Testis (tissue), 3 donors: Measurements from ENCODE around the gene FANCG. TPM values are rescaled to one million over a fixed set of nuclear protein-coding genes. Genes with fewer than 3 reads are reported as not detected.

Experiments
- DNase-seq: peaks from one replicate; pipeline ENCODE4 v3.0.0-alpha.2; 2019
- H3K27ac ChIP-seq, 2 donors: fragments of 200-600 bp; sonication (generic); one replicate each; pipeline ENCODE4 v1.5.1; 2019
- H3K27me3 ChIP-seq: fragments of 200-600 bp; sonication (generic); one replicate; pipeline ENCODE4 v1.5.1; 2019
- H3K36me3 ChIP-seq: fragments of 200-600 bp; sonication (generic); one replicate; pipeline ENCODE4 v1.5.1; 2017; ENCODE audit warnings: low read depth; ENCODE audit errors: missing control alignments
- H3K4me1 ChIP-seq: fragments of 200-600 bp; sonication (generic); one replicate; pipeline ENCODE4 v1.5.1; 2019
- H3K4me3 ChIP-seq, 2 donors: fragments of 200-600 bp; sonication (generic); one replicate each; pipeline ENCODE4 v1.5.1; 2017 to 2019
- H3K9me3 ChIP-seq: fragments of 200-600 bp; sonication (generic); one replicate; pipeline ENCODE4 v1.5.1; 2017
- CTCF ChIP-seq, 3 experiments: fragments of 450-650 bp in 2 of 3; fragments of 200-600 bp in 1 of 3; sonication (generic) in 1 of 3; IDR thresholded peaks; one replicate each; pipeline ENCODE4 v1.5.1; 2016 to 2019; ENCODE audit warnings: antibody characterized with exemption in 3 of 3, mild to moderate bottlenecking in 2 of 3, moderate library complexity in 1 of 3
- POLR2A ChIP-seq: fragments of 450-650 bp; IDR thresholded peaks from one replicate; pipeline ENCODE4 v1.6.1; 2017; ENCODE audit warnings: antibody characterized with exemption, mild to moderate bottlenecking, moderate library complexity
- WGBS, 2 donors: methylation state at CpG; one replicate each; pipeline ENCODE4 v1.1.5; 2018; 5-methylcytosine and 5-hydroxymethylcytosine counted together
- intact Hi-C: fragments of 100-400 bp; cut with DNase I; formaldehyde crosslinking; loops from one replicate; pipeline ENCODE4 v1.15.1; 2023; ENCODE audit warnings: low total_unique reads
- polyA plus RNA-seq: library from polyadenylated mRNA; stranded (reverse); fragments of 350-450 nt; fragmentation: Illumina TruSeq; extraction: RNeasy Lipid Tissue Mini Kit (QIAGEN cat#74804); gene quantifications from one replicate; pipeline ENCODE4 v1.2.3, GENCODE V29; 2014; ENCODE audit warnings: low read depth, low replicate concordance; ENCODE audit not compliant: insufficient read depth
- total RNA-seq, 2 donors: library from RNA; depleted of rRNA; stranded (reverse); fragments of >200 nt; gene quantifications; one replicate each; pipeline ENCODE4 v1.2.3, GENCODE V29; 2016

The FANCG gene
- total and polyA plus RNA-seq, 3 donors from 2014 or later = 25.5 to 57.2 (median 32.3) TPM

- no peak for DNase-seq
- Histone ChIP-seq H3K27me3 (no peaks in the 10 kb centered on the region), H3K4me1 (peaks cover 21% of the 10 kb centered on the region), H3K27ac (no peak overlapping the region), H3K4me3 (no peak overlapping the region), H3K36me3 (no peaks in the 10 kb centered on the region), H3K9me3 (no peaks in the 10 kb centered on the region)
- TF ChIP-seq CTCF (IDR thresholded peaks at IDR 0.05) = no peak
- TF ChIP-seq POLR2A = no peak
- WGBS, 2 donors = 83 to 92% methylated on average over 7 of the region's 7 CpGs
- intact Hi-C loops = loop anchor here (10.0 kb wide), 1 partner anchor 112 kb away; no protein-coding TSS in a partner anchor
These were observed 26.6 kb upstream of the FANCG start for GRCh38 chr9:35106343-35106730.

GRCh38 chr9:35105571-35106342, 26.0 kb upstream of the FANCG start:
- no peaks in the 10 kb centered on the region for H3K9me3 ChIP-seq
- no peak for DNase-seq
- TF ChIP-seq POLR2A (no peak), CTCF (IDR thresholded peaks at IDR 0.05) (no peak)
- H3K27me3 ChIP-seq = no peaks in the 10 kb centered on the region
- H3K4me1 ChIP-seq = peaks cover 17% of the 10 kb centered on the region
- no peak overlapping the region for H3K27ac ChIP-seq
- H3K36me3 ChIP-seq = no peaks in the 10 kb centered on the region
- WGBS, 2 donors = 87 to 89% methylated on average over 13 of the region's 13 CpGs
- H3K4me3 ChIP-seq = no peak overlapping the region
- intact Hi-C loops = loop anchor here (10.0 kb wide), 1 partner anchor 111 kb away; no protein-coding TSS in a partner anchor

GRCh38 chr9:35105126-35105525, 25.4 kb upstream of the FANCG start:
- Histone ChIP-seq H3K36me3 (no peaks in the 10 kb centered on the region), H3K4me3 (no peak overlapping the region), H3K4me1 (peaks cover 12% of the 10 kb centered on the region), H3K9me3 (no peaks in the 10 kb centered on the region), H3K27me3 (no peaks in the 10 kb centered on the region), H3K27ac (no peak overlapping the region)
- WGBS, 2 donors = 78 to 91% methylated on average over 7 to 12 of the region's 12 CpGs
- DNase-seq = no peak
- TF ChIP-seq POLR2A = no peak
- no peak for TF ChIP-seq CTCF (IDR thresholded peaks at IDR 0.05)
- intact Hi-C loops = loop anchor here (10.0 kb wide), 1 partner anchor 110 kb away; no protein-coding TSS in a partner anchor

- no peak for DNase-seq
- no peaks in the 10 kb centered on the region for H3K27me3 ChIP-seq
- no peak for TF ChIP-seq CTCF (IDR thresholded peaks at IDR 0.05)
- TF ChIP-seq POLR2A = no peak
- no peak overlapping the region for H3K4me3 ChIP-seq
- H3K27ac ChIP-seq = no peak overlapping the region
- H3K36me3 ChIP-seq = no peaks in the 10 kb centered on the region
- H3K9me3 ChIP-seq = no peaks in the 10 kb centered on the region
- intact Hi-C loops = loop anchor here (10.0 kb wide), 1 partner anchor 110 kb away; no protein-coding TSS in a partner anchor
- WGBS, 2 donors = 88 to 90% methylated on average over 4 of the region's 4 CpGs
- H3K4me1 ChIP-seq = peaks cover 12% of the 10 kb centered on the region
These were observed 24.8 kb upstream of the FANCG start for GRCh38 chr9:35104586-35104985.
